ENCODE measurements around the gene HOXC12.

The HOXC12 gene, protein sequence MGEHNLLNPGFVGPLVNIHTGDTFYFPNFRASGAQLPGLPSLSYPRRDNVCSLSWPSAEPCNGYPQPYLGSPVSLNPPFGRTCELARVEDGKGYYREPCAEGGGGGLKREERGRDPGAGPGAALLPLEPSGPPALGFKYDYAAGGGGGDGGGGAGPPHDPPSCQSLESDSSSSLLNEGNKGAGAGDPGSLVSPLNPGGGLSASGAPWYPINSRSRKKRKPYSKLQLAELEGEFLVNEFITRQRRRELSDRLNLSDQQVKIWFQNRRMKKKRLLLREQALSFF

GRCh38 chr12:53954694-53955035 lies at the start of gene HOXC12:
Gene HOXC12 (plus strand): TSS chr12:53954903. CDS start chr12:53954930, 27 bp downstream.
- DNase-seq: no peak

DNA sequence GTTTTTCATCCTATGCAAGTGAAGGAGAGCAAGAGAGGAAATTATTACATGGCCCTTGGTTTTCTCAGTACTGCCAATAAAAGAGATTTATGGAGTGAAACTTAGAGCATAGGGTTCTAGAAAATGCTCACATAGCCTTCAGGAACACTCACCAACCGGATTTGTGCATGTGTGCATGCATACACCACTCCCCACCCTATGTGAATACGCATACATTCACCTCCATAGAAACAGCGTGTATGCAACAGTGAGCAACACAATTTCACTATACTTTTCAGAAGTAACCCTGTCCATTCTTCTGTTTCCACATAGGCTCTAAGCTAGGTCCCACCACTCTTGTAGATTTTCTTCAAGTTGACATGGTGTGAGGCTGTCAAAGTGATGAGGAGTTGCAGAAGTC lies 47.6 kb upstream of the HOXC12 start:
- DNase-seq: no peak

- DNase-seq: no peak
These were observed 37.7 kb upstream of the HOXC12 start for GRCh38 chr12:53916788-53917655.

- DNase-seq: no peak
These were observed 29.9 kb upstream of the HOXC12 start for GRCh38 chr12:53924521-53925405.

DNA sequence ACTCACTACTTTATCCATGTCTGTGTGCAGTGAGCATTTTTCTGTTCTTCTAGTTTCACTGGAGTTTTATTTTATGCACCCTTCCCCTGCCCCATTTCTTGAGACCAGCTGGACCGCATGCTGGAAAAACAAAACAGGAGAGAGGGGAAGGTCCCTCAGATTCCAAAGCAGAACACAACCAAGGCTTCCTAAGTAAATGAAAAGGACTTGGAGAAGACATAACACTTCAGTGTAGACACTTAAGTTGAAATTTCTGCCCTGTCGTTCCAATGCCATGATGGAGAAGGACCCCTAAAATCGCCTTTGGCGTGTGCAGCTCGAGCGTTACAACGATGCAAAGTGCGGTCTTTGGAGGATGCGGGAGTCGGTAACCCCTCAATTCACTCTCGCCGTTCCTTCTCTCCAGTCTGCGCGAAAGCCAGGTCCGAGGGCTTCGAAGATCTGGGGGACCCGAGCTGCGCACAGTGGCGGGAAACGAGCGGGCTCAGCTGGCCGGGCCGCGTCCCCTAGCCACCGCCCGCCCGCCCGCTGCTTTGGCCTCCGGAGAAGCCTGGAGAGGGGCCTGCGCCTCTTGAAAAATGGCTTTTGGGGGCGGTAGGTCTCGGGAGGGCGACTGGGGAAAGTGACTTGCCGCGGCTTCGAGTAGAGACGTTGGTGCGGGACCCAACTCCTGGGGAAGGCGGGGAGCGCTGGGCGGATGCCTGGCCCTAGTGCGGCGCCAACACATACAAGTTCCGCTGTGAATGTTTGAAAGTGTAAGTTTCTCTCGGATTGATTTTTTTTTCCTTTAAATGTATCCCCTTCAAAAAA lies 27.3 kb upstream of the HOXC12 start:
- DNase-seq: no peak

- DNase-seq: no peak
These were observed 26.5 kb upstream of the HOXC12 start for GRCh38 chr12:53928054-53928835.

- no peak for DNase-seq
These were observed 25.2 kb upstream of the HOXC12 start for GRCh38 chr12:53929527-53929926.

DNA sequence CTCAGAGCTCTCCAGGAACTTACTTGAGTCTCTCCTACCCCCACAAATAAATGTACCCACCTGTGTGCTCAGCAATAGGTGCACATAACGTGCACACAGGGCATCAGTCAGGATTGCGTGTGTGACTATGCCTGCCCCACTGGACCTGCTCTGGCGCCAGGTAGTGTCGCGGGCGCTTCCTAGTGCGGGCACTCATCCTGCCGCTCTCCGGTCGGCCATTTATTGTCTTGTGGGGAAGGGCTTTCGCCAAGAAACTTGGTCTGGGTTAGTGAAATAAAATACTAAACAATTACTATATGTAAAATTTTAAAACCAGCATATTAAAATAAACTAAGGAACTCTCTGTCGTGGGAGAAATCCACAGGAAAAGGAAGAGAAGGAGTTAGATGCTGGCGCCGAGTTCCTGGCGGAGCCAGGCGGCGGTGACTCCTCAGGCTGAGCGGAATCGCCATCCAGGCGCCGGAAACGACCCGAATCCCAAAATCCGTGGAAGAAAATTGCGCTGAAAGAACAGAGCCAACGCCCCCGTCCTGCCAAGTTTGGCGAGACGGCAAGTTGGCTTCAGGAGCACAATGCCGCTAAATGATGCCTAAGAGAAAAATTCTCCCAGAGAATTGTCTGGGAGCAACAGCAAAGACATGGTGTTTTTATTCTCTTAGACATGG lies 24.0 kb upstream of the HOXC12 start:
- DNase-seq: no peak

- no peak for DNase-seq
These were observed 22.7 kb upstream of the HOXC12 start for GRCh38 chr12:53931844-53932581.

GRCh38 chr12:53932915-53933314 lies 21.8 kb upstream of the HOXC12 start:
- DNase-seq: no peak

DNA sequence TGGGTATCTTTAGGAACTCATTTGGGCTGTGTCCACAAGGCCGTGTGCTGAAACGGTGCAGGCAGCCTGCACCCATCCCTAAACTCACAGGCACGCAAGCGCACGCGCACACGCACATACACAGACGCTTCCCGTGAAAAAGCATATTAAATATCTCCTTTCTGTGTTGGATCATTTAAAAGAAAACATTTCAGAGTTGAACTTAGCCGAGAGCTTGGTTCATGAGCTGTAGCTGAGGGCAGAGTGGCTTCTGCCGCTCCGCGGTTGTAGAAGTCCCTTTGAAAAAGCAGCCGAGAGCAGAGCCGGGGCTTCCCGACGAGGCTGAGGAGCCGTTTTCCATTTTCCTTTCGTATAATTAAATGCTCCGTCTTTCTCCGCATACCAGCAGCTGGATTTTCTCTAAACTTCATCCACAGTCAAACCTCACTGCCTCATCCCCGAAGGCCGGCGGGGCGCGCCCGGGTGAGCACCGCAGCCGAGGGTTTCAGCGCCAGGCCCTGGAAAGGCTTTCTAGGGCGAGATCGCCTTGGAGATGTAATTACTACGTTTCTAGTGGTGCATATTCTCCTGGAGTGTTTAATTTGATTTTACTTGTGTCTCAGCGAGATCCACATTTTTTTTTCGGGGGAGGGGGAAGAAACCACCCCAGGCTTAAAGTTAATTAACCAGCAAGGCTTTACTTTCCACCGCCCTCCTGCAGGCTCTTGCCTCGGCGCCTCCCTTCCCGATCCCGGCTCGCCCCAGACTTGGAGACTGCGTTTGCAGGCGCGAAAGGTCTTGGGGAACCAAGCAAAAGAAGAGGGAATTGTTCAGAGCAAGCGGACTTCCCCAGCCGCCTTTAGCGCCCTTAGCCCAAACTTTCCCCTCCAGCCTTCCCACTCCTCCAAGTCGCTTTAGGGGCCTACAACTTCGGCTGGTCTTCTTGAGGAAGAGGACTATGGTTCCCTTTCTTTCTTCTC lies 19.0 kb upstream of the HOXC12 start:
- no peak for DNase-seq

GRCh38 chr12:53937099-53937498 lies 17.6 kb upstream of the HOXC12 start:
- DNase-seq: no peak

DNA sequence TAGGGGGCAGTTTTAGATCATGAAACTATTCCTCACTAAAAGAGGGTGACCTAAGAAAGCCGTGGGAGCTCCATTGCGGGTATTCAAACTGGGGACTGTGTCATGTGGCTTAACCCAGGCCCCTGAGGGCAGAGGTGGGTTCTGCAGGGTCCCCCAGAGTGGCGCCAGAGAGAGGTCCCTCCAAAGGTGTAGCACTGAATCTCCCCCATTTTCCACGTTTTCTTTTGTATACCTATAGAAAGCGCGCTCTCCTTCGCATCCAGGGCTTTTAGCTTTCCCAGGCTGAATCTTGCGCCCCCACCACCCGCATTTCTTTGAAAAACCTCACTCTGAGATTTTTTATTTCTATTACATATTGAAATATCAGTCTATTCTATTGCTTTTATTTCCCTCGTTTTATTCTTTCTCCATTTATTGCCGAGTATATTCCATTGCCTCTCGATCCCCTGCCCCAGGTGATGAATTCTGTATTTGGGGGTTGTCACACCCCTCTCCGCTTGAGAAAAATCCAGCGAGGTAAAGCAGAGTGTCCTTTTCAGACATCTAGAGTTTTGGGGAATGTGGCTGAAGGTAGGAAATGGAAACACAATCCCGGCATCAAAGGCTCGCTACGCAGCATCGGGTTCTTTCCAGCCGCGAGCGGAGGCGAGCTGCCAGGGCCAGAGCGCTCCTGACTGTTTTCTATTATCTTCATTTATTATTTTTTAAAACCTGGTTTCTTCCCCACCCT lies 16.9 kb upstream of the HOXC12 start:
- no peak for DNase-seq

DNA sequence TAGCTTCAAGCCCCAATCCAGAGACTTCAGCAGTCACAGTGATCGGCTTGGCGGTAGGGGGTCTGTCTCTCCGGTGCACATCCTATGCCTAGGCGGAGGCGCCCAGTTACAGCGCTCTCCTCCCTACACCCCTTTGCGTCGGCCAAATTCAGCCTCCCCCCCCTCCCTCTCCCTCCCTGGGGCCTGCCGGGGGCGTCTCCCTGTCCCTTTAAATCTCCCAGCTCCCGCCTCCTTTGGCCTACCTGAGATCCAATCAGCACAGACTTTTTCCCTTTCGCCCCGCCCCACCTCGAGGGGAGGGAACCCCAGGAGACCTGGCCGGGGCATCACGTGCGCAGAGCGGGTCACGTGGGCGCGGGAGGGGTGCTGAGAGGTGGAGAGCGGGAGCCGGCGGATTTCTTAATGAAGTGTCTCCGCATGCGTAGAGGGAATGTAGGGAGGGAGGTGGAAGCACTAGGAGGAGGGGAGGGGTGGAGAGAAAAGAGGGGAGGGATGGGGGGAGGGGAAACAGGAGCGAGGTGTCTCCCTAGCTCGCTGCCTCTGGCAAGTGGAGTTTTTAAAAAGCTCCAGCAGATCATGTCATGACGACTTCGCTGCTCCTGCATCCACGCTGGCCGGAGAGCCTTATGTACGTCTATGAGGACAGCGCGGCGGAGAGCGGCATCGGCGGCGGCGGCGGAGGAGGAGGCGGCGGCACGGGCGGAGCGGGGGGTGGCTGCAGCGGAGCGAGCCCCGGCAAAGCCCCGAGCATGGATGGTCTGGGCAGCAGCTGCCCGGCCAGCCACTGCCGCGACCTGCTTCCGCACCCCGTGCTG lies 16.2 kb upstream of the HOXC12 start, which contains the start of gene HOXC13:
HOXC13 (plus strand) TSS at position 506 of the 815 bp plus-strand sequence; CDS start at position 582, 76 bp downstream.
- peak; percentile 78 for DNase-seq

DNA sequence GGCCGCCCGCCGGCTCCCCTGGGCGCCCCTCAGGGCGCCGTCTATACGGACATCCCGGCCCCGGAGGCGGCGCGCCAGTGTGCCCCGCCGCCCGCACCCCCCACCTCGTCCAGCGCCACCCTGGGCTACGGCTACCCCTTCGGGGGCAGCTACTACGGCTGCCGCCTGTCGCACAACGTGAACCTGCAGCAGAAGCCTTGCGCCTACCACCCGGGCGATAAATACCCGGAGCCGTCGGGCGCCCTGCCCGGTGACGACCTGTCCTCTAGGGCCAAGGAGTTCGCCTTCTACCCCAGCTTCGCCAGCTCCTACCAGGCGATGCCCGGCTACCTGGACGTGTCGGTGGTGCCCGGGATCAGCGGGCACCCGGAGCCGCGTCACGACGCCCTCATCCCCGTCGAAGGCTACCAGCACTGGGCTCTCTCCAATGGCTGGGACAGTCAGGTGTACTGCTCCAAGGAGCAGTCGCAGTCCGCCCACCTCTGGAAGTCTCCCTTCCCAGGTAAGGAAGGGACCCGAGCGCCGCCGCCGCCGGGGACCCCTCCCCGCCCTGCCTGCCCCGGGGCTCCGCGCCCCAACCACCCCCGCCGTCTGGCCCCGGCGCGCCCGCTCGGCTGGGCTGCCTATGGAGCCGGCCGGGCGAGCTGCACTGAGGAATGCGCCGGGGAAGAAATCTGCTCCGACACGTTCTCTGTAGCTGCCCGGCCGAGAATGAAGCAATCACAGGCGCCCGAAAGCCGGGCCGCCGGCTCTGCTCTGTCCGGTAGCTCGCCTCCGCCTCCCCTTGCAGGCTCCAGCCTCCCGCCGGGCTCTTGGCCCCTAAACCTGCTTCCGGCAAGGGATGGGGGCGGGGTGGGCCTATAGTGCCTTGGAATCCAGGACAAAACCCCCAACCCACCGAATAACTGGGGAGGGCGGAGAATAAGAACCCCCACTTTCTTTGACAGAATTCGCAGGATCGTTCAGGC lies 15.3 kb upstream of the HOXC12 start:
- DNase-seq: no peak

DNA sequence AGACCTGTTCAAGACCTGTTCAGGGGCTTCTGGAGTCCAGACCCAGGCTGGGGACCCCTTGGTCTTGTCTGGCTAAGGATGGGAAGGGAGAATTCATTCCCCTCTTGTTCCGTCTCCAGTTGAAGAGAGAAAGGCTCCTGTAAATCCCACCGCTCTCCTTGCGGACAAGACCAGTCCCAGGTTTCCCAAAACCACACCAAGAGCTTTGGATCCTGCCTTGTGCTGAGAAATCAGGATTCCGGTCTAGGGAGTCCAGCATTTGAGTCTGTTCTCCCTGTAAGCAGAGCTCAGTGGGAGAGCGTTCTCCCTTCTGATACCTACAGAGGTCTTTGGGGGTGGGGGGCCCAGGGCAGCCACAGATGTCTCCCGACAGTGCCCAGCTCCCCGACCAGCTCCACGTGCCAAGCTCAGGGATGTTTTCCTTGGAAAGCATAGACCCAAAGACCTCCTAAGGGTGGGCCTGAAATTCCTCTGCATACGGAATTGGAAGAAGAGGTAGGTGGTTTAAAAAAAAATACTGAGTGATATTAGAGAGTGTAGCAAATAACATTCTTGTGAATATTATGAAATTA lies 14.2 kb upstream of the HOXC12 start:
- no peak for DNase-seq

Data from stimulated activated CD4-positive, alpha-beta T cell treated with anti-CD3 and anti-CD28 coated beads, Interleukin-15, amount 100 ng/mL, for 24 hours (primary cell).